ENCODE measurements around the gene SPP2. TPM values are rescaled to one million over a fixed set of nuclear protein-coding genes. Genes with fewer than 3 reads are reported as not detected.

Gene SPP2
- total RNA-seq, 1 experiment from 2014 or later: not detected

DNA sequence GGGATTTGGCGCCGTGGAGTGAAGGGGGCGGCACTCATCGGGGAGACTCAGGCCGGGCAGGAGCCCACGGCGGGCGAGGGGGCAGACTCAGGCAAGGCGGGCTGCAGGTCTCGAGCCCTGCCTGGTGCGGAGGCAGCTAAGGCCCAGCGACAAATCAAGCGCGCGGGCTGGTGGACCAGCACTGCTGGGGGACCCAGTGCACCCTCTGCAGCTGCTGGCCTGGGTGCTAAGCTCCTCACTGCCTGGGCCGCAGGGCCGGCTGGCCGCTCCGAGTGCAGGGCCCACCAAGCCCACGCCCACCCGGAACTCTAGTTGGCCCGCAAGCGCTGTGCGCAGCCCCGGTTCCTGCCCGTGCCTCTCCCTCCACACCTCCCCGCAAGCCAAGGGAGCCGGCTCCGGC, 26.2 kb upstream of the SPP2 start:
- Mint-ChIP-seq H3K36me3 (peaks cover 16% of the 10 kb centered on the region), H3K9me3 (peaks cover 44% of the 10 kb centered on the region), H3K4me1 (peaks cover 6% of the 10 kb centered on the region), H3K4me3 (no peak overlapping the region), H3K27ac (no peak overlapping the region), H3K27me3 (ENCODE audit: low read depth) (peaks cover 12% of the 10 kb centered on the region)
- ATAC-seq (no peak), DNase-seq (ENCODE audit: low spot score) (no peak)
- CTCF ChIA-PET: no interaction called here
- TF ChIP-seq CREB1 (CRISPR knock-in tag; IDR thresholded peaks at IDR 0.05) (no peak), MXD4 (CRISPR knock-in tag; IDR thresholded peaks at IDR 0.05; ENCODE audit: borderline replicate concordance) (no peak), ZNF512 (CRISPR knock-in tag; IDR thresholded peaks at IDR 0.05; ENCODE audit: borderline replicate concordance) (no peak), PREB (CRISPR knock-in tag; IDR thresholded peaks at IDR 0.05; ENCODE audit: borderline replicate concordance) (no peak), ATF1 (CRISPR knock-in tag; IDR thresholded peaks at IDR 0.05) (no peak), KAT7 (CRISPR knock-in tag; IDR thresholded peaks at IDR 0.05; ENCODE audit: borderline replicate concordance) (no peak), ZNF263 (CRISPR knock-in tag; IDR thresholded peaks at IDR 0.05; ENCODE audit: low read depth) (no peak), PRRX2 (CRISPR knock-in tag; IDR thresholded peaks at IDR 0.05) (no peak), AR (CRISPR knock-in tag; IDR thresholded peaks at IDR 0.05) (no peak), TP53 (CRISPR knock-in tag; IDR thresholded peaks at IDR 0.05) (no peak)
- TF ChIP-seq, protein P1, sequence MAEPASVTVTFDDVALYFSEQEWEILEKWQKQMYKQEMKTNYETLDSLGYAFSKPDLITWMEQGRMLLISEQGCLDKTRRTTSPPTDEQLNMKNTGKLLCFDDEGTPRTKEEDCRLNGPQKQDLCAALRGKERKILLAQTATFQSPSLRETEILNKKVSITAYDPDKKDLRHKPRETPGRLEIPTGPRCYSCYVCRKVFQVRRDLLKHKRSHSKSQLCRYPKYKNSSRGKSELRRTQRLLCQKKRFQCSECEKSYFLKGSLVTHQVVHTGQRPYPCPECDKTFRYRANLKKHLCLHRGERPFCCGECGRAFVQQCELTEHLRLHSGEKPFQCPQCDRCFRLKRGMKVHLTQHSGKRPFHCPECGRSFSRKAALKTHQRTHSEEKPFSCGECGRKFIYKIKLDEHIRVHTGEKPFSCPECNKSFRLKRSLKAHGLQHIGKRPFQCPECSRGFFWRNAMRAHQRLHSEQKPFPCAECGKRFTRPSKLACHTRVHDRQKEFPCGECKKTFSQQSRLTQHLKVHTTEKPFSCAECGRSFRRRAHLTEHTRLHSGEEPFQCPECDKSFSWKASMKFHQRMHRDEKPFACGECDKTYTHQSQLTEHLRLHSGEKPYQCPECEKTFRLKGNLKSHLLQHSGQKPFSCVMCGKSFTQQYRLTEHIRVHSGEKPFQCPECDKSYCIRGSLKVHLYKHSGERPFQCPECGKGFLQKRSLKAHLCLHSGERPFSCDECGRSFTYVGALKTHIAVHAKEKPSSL (CRISPR knock-in tag; conservative IDR thresholded peaks at IDR 0.05): no peak
- TF ChIP-seq, protein P2, sequence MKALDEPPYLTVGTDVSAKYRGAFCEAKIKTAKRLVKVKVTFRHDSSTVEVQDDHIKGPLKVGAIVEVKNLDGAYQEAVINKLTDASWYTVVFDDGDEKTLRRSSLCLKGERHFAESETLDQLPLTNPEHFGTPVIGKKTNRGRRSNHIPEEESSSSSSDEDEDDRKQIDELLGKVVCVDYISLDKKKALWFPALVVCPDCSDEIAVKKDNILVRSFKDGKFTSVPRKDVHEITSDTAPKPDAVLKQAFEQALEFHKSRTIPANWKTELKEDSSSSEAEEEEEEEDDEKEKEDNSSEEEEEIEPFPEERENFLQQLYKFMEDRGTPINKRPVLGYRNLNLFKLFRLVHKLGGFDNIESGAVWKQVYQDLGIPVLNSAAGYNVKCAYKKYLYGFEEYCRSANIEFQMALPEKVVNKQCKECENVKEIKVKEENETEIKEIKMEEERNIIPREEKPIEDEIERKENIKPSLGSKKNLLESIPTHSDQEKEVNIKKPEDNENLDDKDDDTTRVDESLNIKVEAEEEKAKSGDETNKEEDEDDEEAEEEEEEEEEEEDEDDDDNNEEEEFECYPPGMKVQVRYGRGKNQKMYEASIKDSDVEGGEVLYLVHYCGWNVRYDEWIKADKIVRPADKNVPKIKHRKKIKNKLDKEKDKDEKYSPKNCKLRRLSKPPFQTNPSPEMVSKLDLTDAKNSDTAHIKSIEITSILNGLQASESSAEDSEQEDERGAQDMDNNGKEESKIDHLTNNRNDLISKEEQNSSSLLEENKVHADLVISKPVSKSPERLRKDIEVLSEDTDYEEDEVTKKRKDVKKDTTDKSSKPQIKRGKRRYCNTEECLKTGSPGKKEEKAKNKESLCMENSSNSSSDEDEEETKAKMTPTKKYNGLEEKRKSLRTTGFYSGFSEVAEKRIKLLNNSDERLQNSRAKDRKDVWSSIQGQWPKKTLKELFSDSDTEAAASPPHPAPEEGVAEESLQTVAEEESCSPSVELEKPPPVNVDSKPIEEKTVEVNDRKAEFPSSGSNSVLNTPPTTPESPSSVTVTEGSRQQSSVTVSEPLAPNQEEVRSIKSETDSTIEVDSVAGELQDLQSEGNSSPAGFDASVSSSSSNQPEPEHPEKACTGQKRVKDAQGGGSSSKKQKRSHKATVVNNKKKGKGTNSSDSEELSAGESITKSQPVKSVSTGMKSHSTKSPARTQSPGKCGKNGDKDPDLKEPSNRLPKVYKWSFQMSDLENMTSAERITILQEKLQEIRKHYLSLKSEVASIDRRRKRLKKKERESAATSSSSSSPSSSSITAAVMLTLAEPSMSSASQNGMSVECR (CRISPR knock-in tag; IDR thresholded peaks at IDR 0.05; ENCODE audit: borderline replicate concordance): no peak
- TF ChIP-seq, protein P3, sequence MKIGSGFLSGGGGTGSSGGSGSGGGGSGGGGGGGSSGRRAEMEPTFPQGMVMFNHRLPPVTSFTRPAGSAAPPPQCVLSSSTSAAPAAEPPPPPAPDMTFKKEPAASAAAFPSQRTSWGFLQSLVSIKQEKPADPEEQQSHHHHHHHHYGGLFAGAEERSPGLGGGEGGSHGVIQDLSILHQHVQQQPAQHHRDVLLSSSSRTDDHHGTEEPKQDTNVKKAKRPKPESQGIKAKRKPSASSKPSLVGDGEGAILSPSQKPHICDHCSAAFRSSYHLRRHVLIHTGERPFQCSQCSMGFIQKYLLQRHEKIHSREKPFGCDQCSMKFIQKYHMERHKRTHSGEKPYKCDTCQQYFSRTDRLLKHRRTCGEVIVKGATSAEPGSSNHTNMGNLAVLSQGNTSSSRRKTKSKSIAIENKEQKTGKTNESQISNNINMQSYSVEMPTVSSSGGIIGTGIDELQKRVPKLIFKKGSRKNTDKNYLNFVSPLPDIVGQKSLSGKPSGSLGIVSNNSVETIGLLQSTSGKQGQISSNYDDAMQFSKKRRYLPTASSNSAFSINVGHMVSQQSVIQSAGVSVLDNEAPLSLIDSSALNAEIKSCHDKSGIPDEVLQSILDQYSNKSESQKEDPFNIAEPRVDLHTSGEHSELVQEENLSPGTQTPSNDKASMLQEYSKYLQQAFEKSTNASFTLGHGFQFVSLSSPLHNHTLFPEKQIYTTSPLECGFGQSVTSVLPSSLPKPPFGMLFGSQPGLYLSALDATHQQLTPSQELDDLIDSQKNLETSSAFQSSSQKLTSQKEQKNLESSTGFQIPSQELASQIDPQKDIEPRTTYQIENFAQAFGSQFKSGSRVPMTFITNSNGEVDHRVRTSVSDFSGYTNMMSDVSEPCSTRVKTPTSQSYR (CRISPR knock-in tag; IDR thresholded peaks at IDR 0.05): no peak
- TF ChIP-seq, protein P4, sequence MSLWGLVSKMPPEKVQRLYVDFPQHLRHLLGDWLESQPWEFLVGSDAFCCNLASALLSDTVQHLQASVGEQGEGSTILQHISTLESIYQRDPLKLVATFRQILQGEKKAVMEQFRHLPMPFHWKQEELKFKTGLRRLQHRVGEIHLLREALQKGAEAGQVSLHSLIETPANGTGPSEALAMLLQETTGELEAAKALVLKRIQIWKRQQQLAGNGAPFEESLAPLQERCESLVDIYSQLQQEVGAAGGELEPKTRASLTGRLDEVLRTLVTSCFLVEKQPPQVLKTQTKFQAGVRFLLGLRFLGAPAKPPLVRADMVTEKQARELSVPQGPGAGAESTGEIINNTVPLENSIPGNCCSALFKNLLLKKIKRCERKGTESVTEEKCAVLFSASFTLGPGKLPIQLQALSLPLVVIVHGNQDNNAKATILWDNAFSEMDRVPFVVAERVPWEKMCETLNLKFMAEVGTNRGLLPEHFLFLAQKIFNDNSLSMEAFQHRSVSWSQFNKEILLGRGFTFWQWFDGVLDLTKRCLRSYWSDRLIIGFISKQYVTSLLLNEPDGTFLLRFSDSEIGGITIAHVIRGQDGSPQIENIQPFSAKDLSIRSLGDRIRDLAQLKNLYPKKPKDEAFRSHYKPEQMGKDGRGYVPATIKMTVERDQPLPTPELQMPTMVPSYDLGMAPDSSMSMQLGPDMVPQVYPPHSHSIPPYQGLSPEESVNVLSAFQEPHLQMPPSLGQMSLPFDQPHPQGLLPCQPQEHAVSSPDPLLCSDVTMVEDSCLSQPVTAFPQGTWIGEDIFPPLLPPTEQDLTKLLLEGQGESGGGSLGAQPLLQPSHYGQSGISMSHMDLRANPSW (CRISPR knock-in tag; conservative IDR thresholded peaks at IDR 0.05; ENCODE audit: low read depth): no peak
- POLR2A ChIA-PET: no interaction called here

All from WTC11 (cell line).